ENCODE results near the gene GSK3A. TPM values are rescaled to one million over a fixed set of nuclear protein-coding genes. Genes with fewer than 3 reads are reported as not detected.

GSK3A gene
- total and polyA plus RNA-seq, 2 of the 8 experiments (the other 6 are each of a cell fraction or from before 2014, with no cell fraction given), result 55.3 to 84.0 TPM

DNA sequence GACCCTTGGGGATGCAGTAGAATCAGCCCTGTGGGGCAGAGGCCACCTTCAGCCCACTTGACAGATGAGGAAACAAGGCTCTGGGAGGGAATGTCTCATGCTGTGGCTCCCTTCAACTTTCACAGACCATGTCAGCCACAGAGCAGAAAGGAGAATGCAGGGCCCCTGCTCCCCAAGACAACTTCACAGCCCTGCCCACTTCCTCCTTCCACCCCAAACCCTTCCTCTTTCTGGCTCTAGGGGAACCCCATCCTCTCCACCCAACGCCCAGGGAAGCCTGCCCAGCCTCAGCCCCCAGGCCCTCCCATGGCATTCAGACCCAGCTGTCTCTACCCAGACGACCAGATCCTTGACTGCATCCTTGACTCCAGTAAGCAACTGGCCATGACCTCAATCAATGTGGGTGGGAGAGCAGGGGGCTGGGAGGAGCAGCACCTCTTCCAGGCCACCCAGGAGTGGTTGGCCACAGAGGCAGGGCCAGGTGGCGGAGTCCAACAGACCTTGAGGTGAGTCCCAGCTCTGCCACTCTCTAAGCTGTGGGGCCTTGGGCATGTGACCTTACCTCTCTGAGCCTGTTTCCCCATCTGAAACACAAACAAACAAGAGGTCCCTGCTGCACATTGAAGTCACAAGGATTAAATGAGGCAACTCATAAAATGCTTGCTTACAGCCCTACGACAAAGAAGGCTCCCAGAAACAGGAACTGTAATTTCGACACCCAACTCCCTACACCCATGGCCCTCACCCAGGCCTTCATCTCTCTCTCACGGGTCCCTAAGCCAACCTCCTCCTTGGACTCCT is 40.7 kb downstream of the GSK3A start:
- Histone ChIP-seq H3K27me3 (replicated peaks in 1 of 4; ENCODE audit: control insufficient read depth in 3 of 4, extremely low read depth in 1 of 4, insufficient read depth in 3 of 4, low read length in 3 of 4) (no peaks in the 10 kb centered on the region), H3K79me2 (ENCODE audit: control insufficient read depth in 1 of 2, insufficient read depth in 2 of 2, low read length in 2 of 2) (peaks cover 0 to 38% of the 10 kb centered on the region in 2 experiments; a peak in 1 of 4 replicates), H3K56ac (replicated peaks; ENCODE audit: insufficient read length, low read depth, low read length) (no peak overlapping the region), H3K4me1 (replicated peaks in 1 of 4; ENCODE audit: control insufficient read depth in 3 of 4, insufficient read depth in 4 of 4, low read length in 3 of 4) (peaks cover 0 to 30% (median 11%) of the 10 kb centered on the region in 4 experiments; a peak in 6 of 7 replicates), H4K5ac (ENCODE audit: insufficient read length, low read depth, low read length) (no peak overlapping the region), H3K36me3 (ENCODE audit: control insufficient read depth in 2 of 4, insufficient read depth in 4 of 4, low read length in 3 of 4) (peaks cover 4 to 56% (median 17%) of the 10 kb centered on the region in 4 experiments; a peak in 6 of 8 replicates), H2BK120ac (replicated peaks; ENCODE audit: low read depth, low read length) (no peak overlapping the region), H3K4ac (replicated peaks; ENCODE audit: insufficient read length, low read depth, low read length) (no peak overlapping the region), H3K18ac (ENCODE audit: extremely low read depth, low read length) (no peak overlapping the region), H3K9ac (replicated peaks in 1 of 4; ENCODE audit: extremely low read depth in 1 of 4, low read depth in 3 of 4, low read length in 3 of 4) (no peak overlapping the region), H2BK20ac (ENCODE audit: low read length) (no peak overlapping the region), H4K20me1 (replicated peaks in 1 of 2; ENCODE audit: control insufficient read depth in 1 of 2, insufficient read depth in 2 of 2, low read length in 2 of 2) (peaks cover 8 to 34% of the 10 kb centered on the region in 2 experiments), H3K4me3 (ENCODE audit: extremely low read depth in 1 of 4, insufficient read depth in 2 of 4, low read depth in 3 of 4, low read length in 4 of 4) (no peak overlapping the region), H3K23ac (ENCODE audit: insufficient read length) (no peak overlapping the region), H4K8ac (ENCODE audit: extremely low read depth, insufficient read depth, low read length) (no peak overlapping the region; the same call in 1 of the 2 replicates), H3K4me2 (ENCODE audit: insufficient read depth in 1 of 2, low read depth in 2 of 2, low read length in 2 of 2) (no peak overlapping the region), H3K9me3 (ENCODE audit: insufficient read depth in 2 of 2, low read depth in 1 of 2, low read length in 1 of 2) (no peaks in the 10 kb centered on the region), H2BK12ac (ENCODE audit: low read depth, low read length) (no peak overlapping the region), H3K79me1 (ENCODE audit: low read depth, low read length) (peaks cover 13% of the 10 kb centered on the region), H3K14ac (ENCODE audit: insufficient read length) (no peak overlapping the region), H3K23me2 (ENCODE audit: low read depth, low read length) (no peaks in the 10 kb centered on the region), H2AFZ (ENCODE audit: low read length) (no peak overlapping the region), H2BK15ac (ENCODE audit: low read length) (no peak overlapping the region), H2AK5ac (ENCODE audit: low read depth, low read length) (no peak overlapping the region), H4K91ac (replicated peaks; ENCODE audit: insufficient read length, low read length) (no peak overlapping the region), H3K27ac (ENCODE audit: low read depth, low read length) (no peak overlapping the region), H2BK5ac (ENCODE audit: low read depth, low read length) (no peak overlapping the region)
- POLR2A ChIA-PET (ENCODE audit: partially characterized antibody), result interaction anchor here (1.1 kb wide), 1 partner anchor 34 kb away, joined by 3 read pairs; no protein-coding TSS in a partner anchor
- no peak for TF ChIP-seq KDM4A (IDR thresholded peaks at IDR 0.05; ENCODE audit: low read depth, low read length, severe bottlenecking)
- TF ChIP-seq SUZ12 (IDR thresholded peaks at IDR 0.05; ENCODE audit: low read length), result no peak
- TF ChIP-seq TCF12 (IDR thresholded peaks at IDR 0.05; ENCODE audit: low read depth, low read length), result no peak
- TF ChIP-seq SP2 (IDR thresholded peaks at IDR 0.05; ENCODE audit: low read length), result no peak
- TF ChIP-seq POLR2A (IDR thresholded peaks at IDR 0.05; ENCODE audit: control extremely low read depth in 1 of 2, low read depth in 2 of 2, low read length in 2 of 2), result no peak
- no peak for TF ChIP-seq POU5F1 (IDR thresholded peaks at IDR 0.05; ENCODE audit: low read depth, low read length)
- WGBS, 2 experiments (ENCODE audit: extremely low coverage in 1 of 2, insufficient coverage in 1 of 2, insufficient read length in 1 of 2, insufficient replicate concordance in 2 of 2, low coverage in 1 of 2, low lambda C conversion rate in 2 of 2, missing lambda C conversion rate in 1 of 2), result 88% methylated on average over 6 of the region's 6 CpGs; no CpG with 5 or more reads in 1 of the 2 experiments
- no peak for DNase-seq (ENCODE audit: low read depth in 1 of 2, low spot score in 2 of 2)
- CTCF ChIA-PET (ENCODE audit: partially characterized antibody), result interaction anchor here (0.6 to 1.6 kb wide), 4 partner anchors 10 to 92 kb away, joined by 3 to 5 read pairs (median 4); no protein-coding TSS in a partner anchor
- no peak for FAIRE-seq
